HG02852 (cell line): Measurements from ENCODE around the gene ARL5B.
"Not testable (repeated sequence)": the region's sequence is repeated elsewhere in the genome, so short reads cannot be mapped to it uniquely, and the experiment has no call there.

Experiments used
- ATAC-seq: cut with Tn5 transposase; IDR thresholded peaks from one replicate; pipeline ENCODE4 v1.9.1; 2021; ENCODE audit warnings: mild to moderate bottlenecking, moderate library complexity; ENCODE audit not compliant: unreplicated experiment

Gene ARL5B, protein sequence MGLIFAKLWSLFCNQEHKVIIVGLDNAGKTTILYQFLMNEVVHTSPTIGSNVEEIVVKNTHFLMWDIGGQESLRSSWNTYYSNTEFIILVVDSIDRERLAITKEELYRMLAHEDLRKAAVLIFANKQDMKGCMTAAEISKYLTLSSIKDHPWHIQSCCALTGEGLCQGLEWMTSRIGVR

DNA sequence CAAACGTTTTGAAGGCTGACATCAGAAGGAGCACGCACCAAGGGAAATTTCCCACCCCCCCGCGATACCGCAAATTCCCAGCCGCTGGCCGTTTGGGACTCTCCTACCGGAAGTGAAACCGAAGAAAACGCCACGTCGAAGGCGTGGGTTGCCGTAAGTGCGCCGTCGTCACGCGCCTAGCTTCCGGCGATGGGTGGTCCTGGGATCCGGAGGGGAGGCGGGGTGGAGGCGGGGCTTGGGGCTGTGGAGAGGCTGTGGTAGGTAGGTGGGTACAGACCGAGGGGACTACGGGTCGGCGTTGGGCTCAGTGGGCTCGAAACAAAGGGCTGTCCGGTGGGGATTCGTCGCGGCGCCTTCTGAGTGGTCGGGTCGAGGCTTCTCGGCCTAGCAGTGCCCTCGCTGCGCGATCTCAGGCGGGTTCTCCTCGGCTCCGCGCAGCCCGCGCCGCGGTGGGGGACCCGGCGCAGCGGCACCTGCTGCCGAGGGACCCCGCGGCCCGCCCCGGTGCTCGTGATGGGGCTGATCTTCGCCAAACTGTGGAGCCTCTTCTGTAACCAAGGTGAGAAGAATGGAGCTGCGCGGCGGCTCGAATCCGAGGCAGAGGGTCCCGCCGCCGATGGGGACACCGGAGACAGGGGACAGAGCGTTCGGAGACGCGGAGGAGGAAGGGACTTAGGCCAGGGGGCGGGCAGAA, at the start of gene ARL5B:
TSS of gene ARL5B (plus strand) at position 307 of the 694 bp plus-strand sequence. CDS start at position 514, 207 bp downstream.
- ATAC-seq, result peak; percentile 85

DNA sequence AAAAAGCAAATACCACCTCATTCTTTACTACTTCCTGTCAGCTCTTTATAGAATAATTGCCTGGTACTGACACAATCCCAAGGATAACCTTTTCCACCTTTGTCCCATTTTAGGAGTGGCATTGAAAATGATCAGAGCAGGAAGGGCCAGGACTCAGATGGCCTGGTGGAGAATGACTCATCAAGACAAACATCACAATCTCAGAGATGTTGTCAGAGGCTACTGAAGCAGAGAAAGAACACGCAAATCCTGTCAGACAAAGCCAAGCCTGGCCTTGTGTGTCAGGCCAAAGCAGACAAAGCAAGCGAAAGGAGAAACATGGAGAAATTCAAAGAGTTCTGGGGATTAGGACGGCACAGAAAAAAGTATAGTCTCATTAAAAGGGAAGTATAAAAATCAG, 48.7 kb upstream of the ARL5B start:
- no peak for ATAC-seq

DNA sequence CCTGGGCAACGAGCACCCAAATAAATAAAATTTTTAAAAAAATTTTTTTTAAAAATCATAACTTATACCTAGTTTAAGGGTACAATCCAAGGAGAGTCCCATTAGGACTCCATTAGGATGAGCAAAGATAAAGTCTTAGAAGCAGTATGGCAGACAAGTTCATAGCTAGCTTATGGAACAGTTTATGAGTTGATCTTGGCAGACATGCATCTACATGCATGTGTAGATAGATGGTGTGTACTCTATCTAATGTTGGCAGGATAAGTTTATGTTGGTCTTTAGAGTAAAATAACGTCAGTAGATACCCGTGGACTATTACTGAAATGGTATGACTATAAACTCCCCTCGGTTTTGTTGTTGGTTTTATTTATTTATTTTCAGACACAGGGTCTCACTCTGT, 48.1 kb upstream of the ARL5B start:
- no peak for ATAC-seq

DNA sequence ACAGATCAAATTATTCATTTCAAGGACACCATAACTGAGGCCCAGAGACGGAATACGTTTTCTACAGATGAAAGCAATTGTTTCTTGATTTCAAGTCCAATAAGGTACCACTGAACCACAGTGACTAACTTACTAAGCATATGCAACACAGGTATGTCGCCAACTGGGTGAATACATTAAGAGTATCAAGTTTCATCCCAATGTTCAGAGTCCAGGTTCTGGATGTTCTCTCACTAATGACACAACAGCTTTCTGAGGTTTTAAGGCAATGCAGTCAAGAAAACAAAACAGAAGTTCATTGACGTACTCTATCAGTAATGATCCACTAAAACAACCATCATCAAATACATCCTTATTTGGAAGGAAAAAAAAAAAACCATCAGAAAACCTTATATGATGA, 43.6 kb upstream of the ARL5B start:
- ATAC-seq, result no peak

DNA sequence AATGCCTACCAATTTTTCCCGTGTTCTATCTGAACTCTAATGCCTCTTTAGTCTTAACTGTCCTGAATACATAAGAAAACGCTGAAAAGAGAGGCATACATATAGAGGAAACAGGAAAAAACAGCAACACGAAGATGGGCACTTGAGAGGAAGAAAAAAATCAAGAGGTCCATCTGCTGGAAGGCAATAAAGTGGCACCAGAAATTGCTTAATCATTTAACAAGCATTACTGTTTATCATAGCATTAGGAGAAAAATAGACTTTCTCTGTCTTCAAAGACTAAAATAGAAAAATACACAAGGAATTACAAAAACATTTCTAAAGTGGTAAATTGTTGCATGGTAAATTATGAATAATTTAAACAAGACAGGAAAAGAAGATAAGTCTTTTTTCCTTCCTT, 42.9 kb upstream of the ARL5B start:
- ATAC-seq, result no peak

DNA sequence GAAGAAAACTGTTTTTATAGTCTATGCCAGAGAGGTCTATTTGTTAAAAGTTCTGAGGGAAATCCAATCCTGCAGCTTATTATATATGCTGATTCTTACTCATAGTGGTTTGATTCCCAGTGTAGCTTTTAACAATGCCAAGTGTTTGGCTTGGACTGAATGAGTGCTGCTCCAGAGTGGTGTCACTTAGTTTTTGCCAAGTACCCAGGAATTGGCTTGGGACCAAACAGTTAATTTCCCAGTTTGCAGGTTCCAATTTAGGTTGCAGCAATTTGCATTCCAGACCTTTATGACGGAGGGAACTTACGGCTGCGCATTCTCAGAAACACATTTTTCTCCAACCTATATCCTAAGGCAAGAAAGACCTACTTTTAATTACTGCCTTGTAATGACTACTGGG, 40.2 kb upstream of the ARL5B start:
- no peak for ATAC-seq

DNA sequence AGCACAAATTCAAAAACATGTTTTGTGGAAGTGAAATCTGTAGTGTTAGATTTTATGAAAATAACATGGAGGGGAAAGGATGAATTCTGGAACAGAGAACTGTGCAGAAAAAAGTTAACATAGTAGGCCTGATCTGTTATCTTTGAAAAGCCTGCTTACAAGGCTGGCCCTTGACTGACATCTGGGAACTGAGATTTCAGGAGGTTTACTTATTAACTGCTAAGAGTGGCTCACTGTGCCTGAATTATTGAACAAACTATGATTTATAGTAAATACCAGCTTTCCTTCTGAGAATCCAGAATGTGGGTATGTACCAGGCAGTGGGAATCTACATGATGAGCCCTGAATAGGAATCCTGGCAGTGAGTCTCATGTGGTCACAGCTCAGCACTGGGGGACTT, 38.4 kb upstream of the ARL5B start:
- no peak for ATAC-seq

DNA sequence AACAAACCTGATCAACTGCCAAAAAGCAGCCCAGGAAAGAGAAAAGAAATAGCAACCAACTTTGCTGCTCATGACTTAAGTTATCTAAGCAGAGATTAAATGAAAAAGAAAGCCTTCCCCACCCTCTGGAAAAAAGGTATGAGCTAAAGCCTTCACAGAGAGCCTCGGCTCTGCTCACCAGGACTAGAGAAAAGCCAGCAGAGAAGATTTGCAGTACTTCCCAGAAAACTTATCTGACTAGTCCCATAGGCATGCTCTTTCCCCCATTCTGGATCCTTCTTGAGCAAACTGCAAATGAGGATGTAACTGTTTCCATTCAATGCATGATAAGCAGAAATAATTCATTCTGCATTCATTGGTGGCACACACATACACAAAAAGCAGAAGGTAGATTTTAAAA, 35.6 kb upstream of the ARL5B start:
- not testable (repeated sequence) for ATAC-seq

DNA sequence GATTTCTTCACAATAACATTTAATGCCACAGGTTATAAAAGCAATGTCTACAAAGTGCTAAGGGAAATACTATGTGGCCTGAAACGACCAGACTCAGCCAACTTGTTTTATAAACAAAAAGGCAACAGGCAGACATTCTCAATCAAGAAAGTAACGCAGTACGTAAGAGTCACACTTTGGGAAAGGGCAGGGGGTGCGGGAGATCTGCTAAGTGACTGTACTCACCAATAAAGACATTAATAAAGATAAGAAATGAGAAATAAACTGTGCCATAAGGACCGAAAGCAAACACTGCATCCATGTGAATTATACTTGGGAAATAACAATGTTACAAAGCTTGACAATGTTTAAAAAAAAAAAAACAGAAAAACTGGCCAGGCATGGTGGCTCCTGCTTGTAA, 33.3 kb upstream of the ARL5B start:
- ATAC-seq, result no peak

DNA sequence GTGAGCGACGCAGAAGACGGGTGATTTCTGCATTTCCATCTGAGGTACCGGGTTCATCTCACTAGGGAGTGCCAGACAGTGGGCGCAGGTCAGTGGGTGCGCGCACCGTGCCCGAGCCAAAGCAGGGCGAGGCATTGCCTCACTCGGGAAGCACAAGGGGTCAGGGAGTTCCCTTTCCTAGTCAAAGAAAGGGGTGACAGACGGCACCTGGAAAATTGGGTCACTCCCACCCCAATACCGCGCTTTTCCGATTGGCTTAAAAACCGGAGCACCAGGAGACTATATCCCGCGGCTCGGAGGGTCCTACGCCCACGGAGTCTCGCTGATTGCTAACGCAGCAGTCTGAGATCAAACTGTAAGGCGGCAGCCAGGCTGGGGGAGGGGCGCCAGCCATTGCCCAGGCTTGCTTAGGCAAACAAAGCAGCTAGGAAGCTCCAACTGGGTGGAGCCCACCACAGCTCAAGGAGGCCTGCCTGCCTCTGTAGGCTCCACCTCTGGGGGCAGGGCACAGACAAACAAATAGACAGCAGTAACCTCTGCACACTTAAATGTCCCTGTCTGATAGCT, 31.7 kb upstream of the ARL5B start:
- not testable (repeated sequence) for ATAC-seq

DNA sequence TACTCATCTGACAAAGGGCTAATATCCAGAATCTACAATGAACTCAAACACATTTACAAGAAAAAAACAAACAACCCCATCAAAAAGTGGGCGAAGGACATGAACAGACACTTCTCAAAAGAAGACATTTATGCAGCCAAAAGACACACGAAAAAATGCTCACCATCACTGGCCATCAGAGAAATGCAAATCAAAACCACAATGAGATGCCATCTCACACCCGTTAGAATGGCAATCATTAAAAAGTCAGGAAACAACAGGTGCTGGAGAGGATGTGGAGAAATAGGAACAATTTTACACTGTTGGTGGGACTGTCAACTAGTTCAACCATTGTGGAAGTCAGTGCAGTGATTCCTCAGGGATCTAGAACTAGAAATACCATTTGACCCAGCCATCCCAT, 26.7 kb upstream of the ARL5B start:
- ATAC-seq, result not testable (repeated sequence)

DNA sequence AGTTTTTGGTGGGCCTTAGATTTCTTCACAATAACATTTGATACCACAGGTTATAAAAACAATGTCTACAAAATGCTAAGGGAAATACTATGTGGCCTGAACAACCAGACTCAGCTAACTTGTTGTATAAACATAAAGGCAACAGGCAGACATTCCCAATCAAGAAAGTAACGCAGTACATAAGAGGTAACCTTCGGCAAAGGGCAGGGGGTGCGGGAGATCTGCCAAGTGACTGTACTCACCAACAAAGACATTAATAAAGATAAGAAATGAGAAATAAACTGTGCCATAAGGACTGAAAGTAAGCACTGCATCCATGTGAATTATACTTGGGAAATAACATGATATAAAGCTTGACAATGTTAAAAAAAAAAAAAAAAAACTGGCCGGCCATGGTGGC, 23.2 kb upstream of the ARL5B start:
- ATAC-seq, result no peak

DNA sequence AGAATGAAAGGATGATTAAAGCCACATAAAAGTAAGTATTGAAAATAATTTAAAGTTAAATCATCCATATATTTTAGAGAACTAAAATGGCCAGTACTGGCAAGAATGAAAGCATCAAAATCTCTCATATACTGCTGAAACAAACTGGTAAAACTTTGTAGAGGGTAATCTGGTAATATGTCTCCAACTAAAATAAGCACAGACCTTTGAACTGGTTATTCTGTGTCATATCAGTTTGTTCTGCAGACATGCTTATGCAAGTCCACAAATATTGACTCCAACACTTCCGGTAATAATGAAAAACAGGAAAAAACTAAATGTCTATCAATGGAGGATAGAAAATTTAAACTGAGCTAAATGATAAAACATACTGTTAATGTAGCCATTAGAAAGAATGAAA, 21.8 kb upstream of the ARL5B start:
- not testable (repeated sequence) for ATAC-seq

DNA sequence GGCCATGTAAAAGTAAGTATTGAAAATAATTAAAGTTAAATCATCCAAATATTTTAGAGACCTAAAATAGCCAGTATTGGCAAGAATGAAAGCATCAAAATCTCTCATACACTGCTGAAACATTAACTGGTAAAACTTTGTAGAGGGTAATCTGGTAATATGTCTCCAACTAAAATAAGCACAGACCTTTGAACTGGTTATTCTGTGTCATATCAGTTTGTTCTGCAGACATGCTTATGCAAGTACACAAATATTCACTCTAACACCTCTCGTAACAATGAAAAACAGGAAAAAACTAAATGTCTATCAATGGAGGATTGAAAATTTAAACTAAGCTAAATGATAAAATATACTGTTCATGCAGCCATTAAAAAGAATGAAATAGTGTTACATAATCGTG, 19.5 kb upstream of the ARL5B start:
- not testable (repeated sequence) for ATAC-seq

DNA sequence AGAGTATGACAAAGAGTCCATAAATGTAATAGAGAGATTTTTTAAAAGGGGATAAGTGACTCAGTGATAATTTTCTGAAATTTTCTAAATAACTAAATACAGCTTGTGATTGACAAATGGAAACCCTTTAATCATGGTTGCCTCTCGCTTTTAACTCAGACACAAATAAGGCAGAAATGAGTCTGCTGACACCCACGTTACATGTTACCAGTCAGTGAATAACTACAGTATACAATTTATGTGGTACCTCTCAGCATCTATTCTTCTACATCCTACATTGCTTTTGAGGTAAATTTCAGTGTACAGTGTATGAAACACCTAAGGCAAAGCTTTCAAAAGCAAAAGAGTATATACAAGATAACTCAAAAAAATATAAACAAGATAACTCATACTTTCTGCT, 12.1 kb upstream of the ARL5B start:
- ATAC-seq, result no peak

DNA sequence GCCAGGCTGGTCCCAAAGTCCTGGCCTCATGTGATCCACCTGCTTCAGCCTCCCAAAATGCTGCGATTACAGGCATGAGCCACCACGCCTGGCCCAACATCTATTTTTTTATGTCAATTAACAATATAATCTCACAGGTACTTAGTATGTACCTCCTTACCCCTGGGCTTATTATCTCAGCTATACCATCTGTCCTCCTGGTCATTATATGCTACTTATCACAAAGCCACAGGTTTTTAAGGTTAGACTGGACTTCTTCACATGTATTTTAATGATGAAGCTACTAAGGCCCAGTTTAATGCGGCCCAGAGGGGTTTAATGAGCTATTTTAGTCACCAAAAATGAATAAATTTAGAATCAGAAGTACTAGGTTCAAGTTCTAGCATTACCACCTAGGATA, 11.3 kb upstream of the ARL5B start:
- no peak for ATAC-seq

DNA sequence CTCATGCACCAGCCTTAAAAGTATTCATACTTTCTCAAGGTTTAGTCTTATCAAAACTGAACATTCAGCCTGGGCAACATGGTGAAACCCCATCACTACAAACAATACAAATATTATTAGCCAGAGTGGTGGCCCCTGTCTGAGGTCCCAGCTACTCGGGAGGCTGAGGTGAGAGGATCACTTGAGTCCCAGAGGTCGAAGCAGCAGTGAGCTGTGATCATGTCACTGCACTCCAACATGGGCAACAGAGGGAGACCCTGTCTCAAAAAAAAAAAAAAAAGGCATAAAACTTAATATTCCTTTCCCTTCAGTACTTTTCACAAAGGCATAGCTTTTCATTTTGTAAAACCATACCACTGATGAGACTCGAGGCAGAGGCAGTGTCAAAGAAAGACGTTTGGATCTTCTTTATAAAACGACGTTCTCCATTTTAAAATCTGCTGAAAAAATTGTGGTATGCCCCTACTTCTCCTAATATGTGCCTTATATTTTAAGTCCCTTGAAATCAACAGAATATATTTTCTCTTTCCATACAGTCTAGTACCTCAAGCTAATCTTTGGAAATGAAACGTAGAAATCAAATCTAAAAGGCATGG, 9.8 kb upstream of the ARL5B start:
- no peak for ATAC-seq

DNA sequence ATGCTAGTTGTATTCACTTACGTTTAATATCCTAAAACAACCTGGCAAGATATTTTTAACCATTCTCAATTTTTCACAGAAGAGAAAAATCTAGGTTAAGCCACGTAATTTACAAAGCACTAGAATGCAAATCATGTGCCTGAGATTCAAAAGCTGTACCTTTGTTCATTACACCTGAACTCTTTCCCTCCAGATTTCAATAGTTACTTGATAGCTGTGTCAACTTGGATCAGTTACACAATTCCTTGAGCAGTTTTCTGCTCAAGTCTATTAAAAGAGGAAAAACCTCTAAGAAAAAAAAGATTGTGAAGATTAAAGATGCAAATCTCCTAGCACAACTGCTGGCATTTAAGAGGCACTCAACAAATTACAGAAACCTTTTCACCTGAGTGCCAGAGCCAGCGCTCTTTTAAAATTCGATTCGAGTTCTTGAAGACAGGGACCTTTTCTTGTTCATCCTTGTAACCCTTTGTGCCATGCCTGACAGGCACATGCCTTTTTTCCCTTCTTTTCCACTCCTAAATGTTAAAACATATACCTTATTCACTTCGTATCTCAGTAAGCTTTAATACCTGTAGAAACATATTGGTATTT, 8.7 kb upstream of the ARL5B start:
- ATAC-seq, result no peak

DNA sequence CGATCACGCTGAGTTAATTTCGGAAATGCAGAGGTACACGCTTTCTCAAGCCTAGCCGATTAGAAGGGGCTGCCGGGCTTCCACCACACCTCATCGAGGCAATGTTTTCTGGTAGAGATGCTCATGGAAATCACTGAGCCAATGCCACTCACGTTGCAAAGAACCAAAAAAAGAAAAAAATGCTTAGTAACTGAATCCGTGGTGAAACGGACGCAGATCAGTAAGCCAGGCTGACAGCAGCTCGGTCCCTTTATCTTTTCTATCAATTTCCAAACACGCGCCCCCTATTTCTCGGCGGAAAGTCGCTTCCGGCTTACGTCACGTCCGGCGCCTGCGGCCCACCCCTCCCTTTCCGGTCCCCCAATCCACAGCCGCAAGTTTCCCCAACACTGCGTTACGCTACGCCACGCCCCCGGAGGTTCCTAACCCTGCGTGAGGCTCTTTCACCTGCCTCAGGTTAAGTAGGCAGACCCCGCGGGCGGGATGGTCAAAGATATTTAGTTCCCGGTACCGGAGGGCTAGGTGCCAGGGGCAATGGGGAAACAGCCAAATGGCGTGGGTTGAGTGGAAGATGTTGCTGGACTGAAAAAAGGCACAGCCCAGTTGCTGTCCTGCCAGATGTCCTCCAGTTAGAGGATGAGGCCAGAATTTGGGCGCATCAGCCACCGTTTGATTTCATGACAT, 7.8 kb upstream of the ARL5B start, which contains the start of gene NSUN6:
TSS of gene NSUN6 (minus strand) at position 264 of the 684 bp plus-strand sequence. CDS start 384 bp downstream, outside the sequence.
- peak; percentile 99 for ATAC-seq

DNA sequence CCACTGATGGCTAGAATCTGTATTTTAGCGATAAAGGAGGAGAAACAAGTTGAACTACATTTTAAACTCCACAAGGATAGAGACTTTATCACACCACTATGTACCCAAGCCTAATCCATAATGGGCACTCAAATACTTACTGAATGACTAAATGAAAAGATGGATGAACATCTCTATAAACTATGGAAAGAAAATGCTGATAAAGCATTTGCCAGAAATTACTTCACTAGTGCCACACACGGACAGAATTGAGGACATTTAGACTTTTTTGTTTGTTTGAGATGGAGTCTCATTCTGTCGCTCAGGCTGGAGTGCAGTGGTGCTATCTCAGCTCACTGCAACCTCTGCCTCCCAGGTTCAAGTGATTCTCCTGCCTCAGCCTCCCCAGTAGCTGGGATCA, 6.1 kb upstream of the ARL5B start:
- ATAC-seq, result no peak

DNA sequence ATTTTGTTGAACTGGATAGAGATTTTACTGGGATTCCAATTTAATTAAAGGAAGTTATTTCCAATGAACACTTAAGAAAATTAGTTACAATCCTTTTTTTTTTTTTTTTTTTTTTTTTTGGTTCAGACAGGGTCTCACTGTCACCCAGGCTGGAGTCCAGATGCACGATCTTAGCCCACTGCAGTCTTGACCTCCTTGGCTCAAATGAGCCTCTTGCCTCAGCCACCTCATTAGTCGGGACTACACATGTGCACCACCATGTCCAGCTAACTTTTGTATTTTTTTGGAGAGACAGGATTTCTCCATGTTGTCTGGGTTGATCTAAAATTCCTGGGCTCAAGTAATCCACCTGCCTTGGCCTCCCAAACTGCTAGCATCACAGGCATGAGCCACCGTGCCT, 2.5 kb upstream of the ARL5B start:
- ATAC-seq, result no peak
